Subcutaneous adipose tissue (tissue), 4 donors: ENCODE measurements around the gene MAGI2. TPM values are rescaled to one million over a fixed set of nuclear protein-coding genes. Genes with fewer than 3 reads are reported as not detected.

Experiments used
- total RNA-seq, 4 donors: library from RNA; depleted of rRNA; stranded (reverse); fragments of >200 nt; gene quantifications; one replicate each; pipeline ENCODE4 v1.1.0, GENCODE V29; 2016
- TF ChIP-seq, protein P1 (sequence below): fragments of 450-650 bp; IDR thresholded peaks from one replicate; pipeline ENCODE4 v1.5.1; 2016; ENCODE audit warnings: low read depth, mild to moderate bottlenecking, control low read depth, antibody characterized with exemption, moderate library complexity

The MAGI2 gene
- total RNA-seq, 4 donors from 2014 or later, result 13.7 to 22.9 (median 17.7) TPM

DNA sequence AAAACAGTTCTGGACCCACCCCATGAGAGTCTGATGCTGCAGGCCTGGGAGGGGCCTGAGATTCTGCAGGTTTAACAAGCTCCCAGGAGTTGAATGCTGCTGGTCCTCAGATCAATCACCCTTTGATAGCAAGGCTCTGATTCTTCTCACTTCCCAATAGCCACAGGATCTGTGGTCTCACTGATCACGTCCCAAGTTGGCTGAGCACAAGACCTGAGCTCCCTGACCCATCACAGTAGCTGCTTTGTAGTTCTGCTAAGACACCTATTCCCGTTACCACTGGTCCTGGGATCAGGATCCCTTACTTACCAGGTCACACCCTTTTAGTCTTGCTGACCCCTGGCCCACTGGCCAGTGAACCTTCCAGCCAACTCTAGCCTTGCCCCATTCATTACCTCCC is 1282.1 kb downstream of the MAGI2 start:
- TF ChIP-seq, protein P1, sequence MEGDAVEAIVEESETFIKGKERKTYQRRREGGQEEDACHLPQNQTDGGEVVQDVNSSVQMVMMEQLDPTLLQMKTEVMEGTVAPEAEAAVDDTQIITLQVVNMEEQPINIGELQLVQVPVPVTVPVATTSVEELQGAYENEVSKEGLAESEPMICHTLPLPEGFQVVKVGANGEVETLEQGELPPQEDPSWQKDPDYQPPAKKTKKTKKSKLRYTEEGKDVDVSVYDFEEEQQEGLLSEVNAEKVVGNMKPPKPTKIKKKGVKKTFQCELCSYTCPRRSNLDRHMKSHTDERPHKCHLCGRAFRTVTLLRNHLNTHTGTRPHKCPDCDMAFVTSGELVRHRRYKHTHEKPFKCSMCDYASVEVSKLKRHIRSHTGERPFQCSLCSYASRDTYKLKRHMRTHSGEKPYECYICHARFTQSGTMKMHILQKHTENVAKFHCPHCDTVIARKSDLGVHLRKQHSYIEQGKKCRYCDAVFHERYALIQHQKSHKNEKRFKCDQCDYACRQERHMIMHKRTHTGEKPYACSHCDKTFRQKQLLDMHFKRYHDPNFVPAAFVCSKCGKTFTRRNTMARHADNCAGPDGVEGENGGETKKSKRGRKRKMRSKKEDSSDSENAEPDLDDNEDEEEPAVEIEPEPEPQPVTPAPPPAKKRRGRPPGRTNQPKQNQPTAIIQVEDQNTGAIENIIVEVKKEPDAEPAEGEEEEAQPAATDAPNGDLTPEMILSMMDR, result no peak

DNA sequence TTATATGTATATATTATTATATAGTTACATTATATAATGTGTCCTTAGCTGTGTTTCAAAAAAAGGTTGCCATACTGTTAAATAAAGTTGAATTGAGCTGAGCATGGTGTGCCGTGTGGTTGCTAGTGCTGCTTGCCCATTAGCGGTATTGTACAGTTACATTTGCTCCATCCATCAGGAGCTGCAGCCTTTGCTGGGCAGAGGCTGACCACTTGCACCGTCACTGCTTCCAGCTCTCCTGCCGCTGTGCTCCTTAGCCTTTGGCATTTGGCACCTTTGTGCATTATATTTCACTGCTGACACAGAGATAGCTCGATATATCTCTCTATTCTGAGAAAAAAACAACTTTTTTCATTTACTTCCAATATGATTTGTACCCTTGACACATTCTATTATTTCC is 1282.7 kb downstream of the MAGI2 start:
- TF ChIP-seq, protein P1, result no peak

DNA sequence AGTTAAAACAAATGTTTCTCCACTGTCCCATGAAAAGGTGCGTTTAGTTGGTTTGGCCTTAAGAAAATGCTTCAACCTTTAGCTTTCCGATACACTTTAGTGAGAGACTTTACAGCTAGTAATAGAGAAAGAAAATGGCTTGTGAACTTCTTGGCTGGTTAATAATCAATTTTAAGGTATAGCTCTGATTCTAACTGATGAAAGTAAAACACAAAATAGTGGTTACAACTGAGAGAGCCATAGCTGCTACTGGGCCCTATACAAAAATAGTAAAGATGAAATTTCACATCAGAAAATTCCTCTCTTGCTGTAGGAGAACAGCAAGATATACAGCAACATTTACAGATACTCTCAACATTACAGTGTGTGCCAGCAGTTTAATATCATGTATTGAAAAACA is 1283.5 kb downstream of the MAGI2 start:
- TF ChIP-seq, protein P1, result no peak

DNA sequence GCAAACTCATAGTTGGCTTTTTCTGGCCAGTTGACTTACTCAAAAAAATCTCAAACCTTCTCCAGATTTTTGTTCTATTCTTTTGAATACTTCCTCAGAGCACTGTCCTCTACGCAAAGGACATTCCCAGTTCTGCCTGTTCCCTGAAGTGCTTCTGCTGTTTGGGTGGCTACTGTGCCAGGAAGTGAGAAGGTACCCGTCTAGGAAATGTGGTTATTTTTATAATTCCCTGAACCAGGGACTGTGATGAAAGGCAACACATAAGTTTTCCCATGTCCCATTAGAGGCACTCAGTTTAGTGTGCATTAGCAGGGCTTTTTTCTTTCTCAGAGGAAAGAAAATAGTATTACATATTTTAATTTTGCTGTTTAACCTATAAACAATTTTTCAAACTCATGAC is 1284.6 kb downstream of the MAGI2 start:
- TF ChIP-seq, protein P1, result no peak

DNA sequence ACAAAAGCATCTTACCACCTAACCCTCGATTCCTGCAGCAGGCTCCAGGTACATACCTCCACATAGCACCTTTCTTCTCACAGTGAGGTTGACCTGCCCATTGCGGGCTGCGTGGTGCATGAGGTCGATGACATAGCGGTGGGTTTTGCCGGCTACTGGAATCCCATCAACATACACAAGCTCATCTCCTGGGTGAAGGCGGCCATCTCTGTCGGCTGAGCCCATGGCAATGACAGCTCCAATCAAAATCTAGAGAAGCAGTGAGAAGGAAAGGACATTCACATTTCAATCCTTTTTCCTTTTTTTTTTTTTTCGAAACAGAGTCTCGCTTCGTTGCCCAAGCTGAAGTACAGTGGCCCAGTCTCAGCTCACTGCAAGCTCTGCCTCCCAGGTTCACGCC is 1285.6 kb downstream of the MAGI2 start:
- TF ChIP-seq, protein P1, result no peak

DNA sequence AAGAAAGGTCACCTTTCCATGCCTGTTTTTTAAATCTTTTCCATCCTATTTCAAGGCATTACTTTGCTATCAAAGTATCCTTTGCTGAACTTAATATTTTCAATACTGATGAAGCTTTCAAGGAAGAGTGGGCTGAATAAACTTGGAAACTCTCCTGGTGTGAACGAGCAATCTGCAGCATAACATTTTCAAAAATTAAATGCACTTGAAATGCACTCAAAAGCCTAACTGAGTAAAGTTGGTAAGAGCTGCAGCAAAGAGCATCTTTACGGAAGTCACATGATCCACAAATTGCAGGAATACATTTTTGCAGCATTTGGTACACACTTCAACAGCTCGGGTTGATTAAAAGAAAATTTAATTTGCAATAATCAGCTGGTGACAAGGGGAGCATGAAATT is 1287.6 kb downstream of the MAGI2 start:
- TF ChIP-seq, protein P1, result no peak

DNA sequence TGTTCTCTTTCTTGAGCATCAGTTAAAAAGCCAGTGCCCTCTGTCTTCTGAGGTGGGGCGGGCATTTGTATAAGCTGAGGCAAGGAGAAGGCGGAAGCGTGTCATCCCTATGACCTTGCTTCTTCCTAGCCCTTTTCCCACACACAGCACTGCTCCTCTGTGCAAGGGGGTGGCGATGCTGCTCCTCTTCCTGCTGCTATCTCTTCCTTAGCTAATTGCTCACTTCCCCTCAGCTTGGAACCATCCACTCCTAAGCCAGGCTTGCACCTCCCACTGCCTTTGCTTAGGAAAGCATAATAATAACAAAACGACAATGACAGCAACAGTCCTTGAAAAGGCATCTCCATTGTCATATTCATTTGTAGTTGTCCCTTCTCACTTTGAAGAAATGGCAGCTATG is 1288.0 kb downstream of the MAGI2 start:
- TF ChIP-seq, protein P1, result no peak

DNA sequence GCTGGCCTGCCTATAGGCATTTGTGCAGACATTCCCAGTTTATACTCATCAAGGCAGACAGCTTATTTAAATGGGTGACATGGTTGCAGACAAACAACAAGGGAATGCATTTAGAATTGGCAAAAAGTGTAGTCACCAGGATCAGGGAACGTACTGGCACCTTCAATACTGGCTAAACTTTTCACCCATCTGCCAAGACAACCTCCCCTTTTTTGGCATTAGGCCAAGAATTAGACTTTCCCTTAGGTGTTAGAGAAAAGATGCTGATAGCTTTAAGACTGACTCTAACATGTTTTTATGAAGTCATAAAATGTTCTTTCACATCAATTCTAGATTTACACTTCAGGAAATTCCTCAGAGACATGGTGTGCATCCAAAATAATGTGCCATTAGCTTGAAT is 1289.0 kb downstream of the MAGI2 start:
- TF ChIP-seq, protein P1, result no peak
